ENCODE measurements around the gene KNDC1. TPM values are rescaled to one million over a fixed set of nuclear protein-coding genes. Genes with fewer than 3 reads are reported as not detected.

Gene KNDC1
- total RNA-seq, 2 donors from 2014 or later = 6.5 to 9.6 TPM

DNA sequence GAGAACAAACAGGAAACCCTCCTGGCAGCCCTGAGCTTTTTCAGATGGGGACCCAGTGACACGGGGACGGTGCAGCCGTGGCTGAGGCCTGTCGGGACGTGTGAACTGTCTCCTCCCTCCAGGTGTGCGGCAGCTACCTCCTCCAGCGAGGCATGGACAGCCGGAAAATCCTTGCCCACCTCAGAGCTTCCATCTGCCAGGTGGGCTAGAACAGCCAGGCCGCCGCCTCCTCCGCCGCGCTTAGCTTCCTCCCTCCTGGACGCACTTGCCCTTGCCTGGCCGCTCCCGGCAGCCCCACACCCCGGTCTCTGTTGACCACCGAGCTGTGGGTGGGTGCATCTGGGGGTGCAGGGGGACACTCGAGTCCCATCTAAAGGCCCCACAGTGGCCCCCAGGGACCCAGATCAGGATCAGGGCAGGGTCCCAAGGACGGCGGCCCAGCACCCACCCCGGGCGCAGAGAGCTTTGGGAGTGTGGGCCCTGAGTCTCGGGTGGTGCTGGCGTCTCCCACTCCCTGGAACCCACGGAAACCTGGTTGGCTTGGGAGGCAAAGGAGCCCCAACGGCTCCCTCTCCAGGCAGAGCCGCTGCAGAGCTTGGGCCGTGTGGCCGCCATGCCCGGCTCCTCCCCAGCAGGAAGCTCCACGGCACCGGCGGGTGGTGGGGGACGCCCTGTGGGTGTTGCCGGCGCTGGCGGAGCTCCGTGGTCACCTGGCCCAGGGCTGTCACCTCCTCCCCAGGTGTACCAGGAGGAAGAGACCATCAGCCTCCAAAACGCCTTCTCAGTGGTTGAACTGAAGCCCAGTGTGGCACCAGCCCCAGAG, 37.1 kb downstream of the KNDC1 start:
- no peaks in the 10 kb centered on the region for H3K27me3 ChIP-seq (ENCODE audit: control insufficient read depth, insufficient read depth, low read length, poor library complexity, severe bottlenecking)
- no peaks in the 10 kb centered on the region for H3K9me3 ChIP-seq (ENCODE audit: control insufficient read depth, low read length)
- Mint-ChIP-seq H3K9me3 (peaks cover 12% of the 10 kb centered on the region), H3K4me3 (no peak overlapping the region), H3K27me3 (ENCODE audit: insufficient read depth) (peaks cover 1% of the 10 kb centered on the region), H3K27ac (no peak overlapping the region), H3K36me3 (ENCODE audit: low read depth) (no peaks in the 10 kb centered on the region), H3K4me1 (no peaks in the 10 kb centered on the region)
- H3K27ac ChIP-seq (ENCODE audit: low read depth, low read length) = no peak overlapping the region
- H3K9ac ChIP-seq (ENCODE audit: extremely low read depth, low read length, poor library complexity, severe bottlenecking) = no peak overlapping the region
- H3K36me3 ChIP-seq (ENCODE audit: control insufficient read depth, insufficient read depth, low read length) = no peaks in the 10 kb centered on the region
- DNase-seq = no peak
- no peak overlapping the region for H3K4me3 ChIP-seq (ENCODE audit: low read length)
- H3K4me1 ChIP-seq (ENCODE audit: control insufficient read depth, insufficient read depth, low read length) = no peaks in the 10 kb centered on the region
- TF ChIP-seq, protein P1, sequence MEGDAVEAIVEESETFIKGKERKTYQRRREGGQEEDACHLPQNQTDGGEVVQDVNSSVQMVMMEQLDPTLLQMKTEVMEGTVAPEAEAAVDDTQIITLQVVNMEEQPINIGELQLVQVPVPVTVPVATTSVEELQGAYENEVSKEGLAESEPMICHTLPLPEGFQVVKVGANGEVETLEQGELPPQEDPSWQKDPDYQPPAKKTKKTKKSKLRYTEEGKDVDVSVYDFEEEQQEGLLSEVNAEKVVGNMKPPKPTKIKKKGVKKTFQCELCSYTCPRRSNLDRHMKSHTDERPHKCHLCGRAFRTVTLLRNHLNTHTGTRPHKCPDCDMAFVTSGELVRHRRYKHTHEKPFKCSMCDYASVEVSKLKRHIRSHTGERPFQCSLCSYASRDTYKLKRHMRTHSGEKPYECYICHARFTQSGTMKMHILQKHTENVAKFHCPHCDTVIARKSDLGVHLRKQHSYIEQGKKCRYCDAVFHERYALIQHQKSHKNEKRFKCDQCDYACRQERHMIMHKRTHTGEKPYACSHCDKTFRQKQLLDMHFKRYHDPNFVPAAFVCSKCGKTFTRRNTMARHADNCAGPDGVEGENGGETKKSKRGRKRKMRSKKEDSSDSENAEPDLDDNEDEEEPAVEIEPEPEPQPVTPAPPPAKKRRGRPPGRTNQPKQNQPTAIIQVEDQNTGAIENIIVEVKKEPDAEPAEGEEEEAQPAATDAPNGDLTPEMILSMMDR (conservative IDR thresholded peaks at IDR 0.05) = peak; percentile 48
- WGBS, 2 experiments (ENCODE audit: insufficient coverage in 1 of 2, insufficient read length in 1 of 2) = 94% methylated on average over 30 to 40 of the region's 40 CpGs

DNA sequence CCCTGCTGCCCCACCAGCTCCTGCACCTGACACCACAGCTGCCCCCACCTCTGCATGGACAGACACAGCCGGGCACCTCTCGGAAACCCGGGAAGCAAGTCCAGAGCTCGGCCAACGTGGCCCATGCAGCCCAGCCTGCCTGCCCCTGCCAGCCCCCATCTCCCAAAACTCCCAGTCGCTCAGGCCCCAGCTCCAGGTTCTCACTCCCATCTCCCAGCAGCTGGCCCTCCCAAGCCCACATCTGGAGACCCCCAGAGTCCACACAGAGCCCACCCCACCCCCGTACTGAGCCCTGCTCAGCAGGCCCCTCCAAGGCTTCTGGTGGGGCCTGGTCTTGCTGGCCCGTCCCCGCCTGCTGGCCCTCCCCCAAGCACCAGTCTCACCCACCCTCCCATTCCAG, 37.8 kb downstream of the KNDC1 start:
- Mint-ChIP-seq H3K4me1 (no peaks in the 10 kb centered on the region), H3K4me3 (no peak overlapping the region)
- TF ChIP-seq, protein P1 (conservative IDR thresholded peaks at IDR 0.05) = no peak

DNA sequence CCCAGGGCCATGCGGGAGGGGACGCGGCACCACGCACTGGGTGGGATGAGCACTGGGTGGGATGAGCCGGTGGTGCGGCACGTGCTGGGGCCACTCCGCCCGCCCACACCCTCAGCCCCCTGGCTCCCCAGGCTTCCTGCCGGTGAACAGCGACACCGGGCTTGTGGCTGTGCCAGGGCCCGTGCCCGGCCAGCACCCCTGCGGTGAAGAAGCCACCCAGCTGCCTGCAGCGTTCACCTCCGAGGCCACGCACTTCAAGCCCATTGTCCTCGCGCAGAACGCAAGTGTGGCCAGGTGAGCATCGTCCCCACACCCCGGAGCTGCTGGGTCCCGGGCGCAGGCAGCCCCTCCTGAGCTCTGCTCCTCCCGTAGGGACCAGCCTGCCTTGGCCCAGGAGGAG, 38.2 kb downstream of the KNDC1 start:
- WGBS, 2 experiments (ENCODE audit: insufficient coverage in 1 of 2, insufficient read length in 1 of 2) = 98 to 100% methylated on average over 10 to 26 of the region's 26 CpGs
- DNase-seq = no peak
- Mint-ChIP-seq H3K27ac (no peak overlapping the region), H3K4me3 (no peak overlapping the region), H3K36me3 (ENCODE audit: low read depth) (no peaks in the 10 kb centered on the region), H3K9me3 (peaks cover 5% of the 10 kb centered on the region), H3K27me3 (ENCODE audit: insufficient read depth) (peaks cover 1% of the 10 kb centered on the region), H3K4me1 (no peaks in the 10 kb centered on the region)
- H3K36me3 ChIP-seq (ENCODE audit: control insufficient read depth, insufficient read depth, low read length) = no peaks in the 10 kb centered on the region
- H3K9me3 ChIP-seq (ENCODE audit: control insufficient read depth, low read length) = no peaks in the 10 kb centered on the region
- TF ChIP-seq, protein P1 (conservative IDR thresholded peaks at IDR 0.05) = no peak
- H3K9ac ChIP-seq (ENCODE audit: extremely low read depth, low read length, poor library complexity, severe bottlenecking) = no peak overlapping the region
- no peaks in the 10 kb centered on the region for H3K4me1 ChIP-seq (ENCODE audit: control insufficient read depth, insufficient read depth, low read length)
- no peaks in the 10 kb centered on the region for H3K27me3 ChIP-seq (ENCODE audit: control insufficient read depth, insufficient read depth, low read length, poor library complexity, severe bottlenecking)
- no peak overlapping the region for H3K27ac ChIP-seq (ENCODE audit: low read depth, low read length)
- no peak overlapping the region for H3K4me3 ChIP-seq (ENCODE audit: low read length)

More for the DNA sequence above, 37.8 kb downstream of the KNDC1 start:
- H3K4me1 ChIP-seq (ENCODE audit: control insufficient read depth, insufficient read depth, low read length) = no peaks in the 10 kb centered on the region
- H3K4me3 ChIP-seq (ENCODE audit: low read length) = no peak overlapping the region
- H3K27ac ChIP-seq (ENCODE audit: low read depth, low read length) = no peak overlapping the region
- Mint-ChIP-seq H3K9me3 (peaks cover 6% of the 10 kb centered on the region), H3K27me3 (ENCODE audit: insufficient read depth) (peaks cover 1% of the 10 kb centered on the region), H3K36me3 (ENCODE audit: low read depth) (no peaks in the 10 kb centered on the region), H3K27ac (no peak overlapping the region)
- WGBS, 2 experiments (ENCODE audit: insufficient coverage in 1 of 2, insufficient read length in 1 of 2) = 80 to 92% methylated on average over 2 to 9 of the region's 9 CpGs
- DNase-seq = no peak
- no peaks in the 10 kb centered on the region for H3K9me3 ChIP-seq (ENCODE audit: control insufficient read depth, low read length)
- H3K36me3 ChIP-seq (ENCODE audit: control insufficient read depth, insufficient read depth, low read length) = no peaks in the 10 kb centered on the region
- H3K27me3 ChIP-seq (ENCODE audit: control insufficient read depth, insufficient read depth, low read length, poor library complexity, severe bottlenecking) = no peaks in the 10 kb centered on the region
- no peak overlapping the region for H3K9ac ChIP-seq (ENCODE audit: extremely low read depth, low read length, poor library complexity, severe bottlenecking)
